Transverse colon (tissue), 4 donors: ENCODE measurements around the gene BRD3OS.

Experiments
- CTCF ChIP-seq, 5 experiments: fragments of 200-600 bp in 3 of 5; fragments of 450-650 bp in 2 of 5; sonication (generic) in 3 of 5; IDR thresholded peaks; 1 replicate in 2 of 5; 2 replicates in 3 of 5; pipeline ENCODE4 v1.5.1; 2016 to 2017; ENCODE audit warnings: antibody characterized with exemption in 5 of 5, inconsistent platforms in 3 of 5, mild to moderate bottlenecking in 2 of 5, moderate library complexity in 1 of 5
- EP300 ChIP-seq: sonication (generic); formaldehyde crosslinking; IDR thresholded peaks from one replicate; pipeline ENCODE4 v1.6.1; 2017; ENCODE audit warnings: antibody characterized with exemption, low read depth
- POLR2A ChIP-seq: fragments of 450-650 bp; IDR thresholded peaks from one replicate; pipeline ENCODE4 v1.6.1; 2016; ENCODE audit warnings: antibody characterized with exemption, mild to moderate bottlenecking, moderate library complexity
- POLR2AphosphoS5 ChIP-seq, 3 donors: sonication (generic); formaldehyde crosslinking; IDR thresholded peaks; one replicate each; pipeline ENCODE4 v1.6.1; 2016; ENCODE audit warnings: antibody characterized with exemption in 3 of 3

DNA sequence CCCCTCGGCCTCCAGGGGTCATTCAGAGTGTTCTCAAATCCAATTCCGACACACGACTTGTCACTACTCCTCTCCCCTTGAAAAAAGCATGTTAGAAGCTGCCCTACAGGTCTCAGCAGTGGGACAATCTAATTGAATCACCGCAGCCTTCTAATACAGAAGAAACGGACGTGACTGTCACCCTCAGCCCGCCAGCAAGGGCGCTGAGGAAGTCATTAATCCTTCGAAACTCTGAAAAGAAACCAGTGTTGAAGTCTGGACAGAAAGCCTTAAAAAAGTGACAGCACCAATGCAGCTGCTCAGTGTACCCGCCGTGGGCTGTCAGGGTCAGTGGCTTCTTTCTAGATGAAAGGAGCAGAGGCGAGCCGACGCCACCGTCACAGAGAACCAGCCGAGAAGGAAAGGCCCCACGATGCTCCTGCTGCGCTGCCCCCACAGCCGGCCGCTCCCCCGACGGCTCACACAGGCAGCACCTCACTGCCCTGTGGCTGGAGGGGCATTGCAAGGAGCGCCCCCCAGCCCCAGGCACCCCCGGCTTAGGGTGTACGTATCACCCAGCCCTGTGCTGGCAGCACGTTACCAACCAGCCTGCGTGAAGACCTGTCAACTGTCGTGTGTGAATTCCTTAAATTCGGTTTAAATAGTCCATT is 5.7 kb downstream of the BRD3OS start:
- TF ChIP-seq CTCF (IDR thresholded peaks at IDR 0.05), result no peak
- no peak for TF ChIP-seq POLR2A
- TF ChIP-seq EP300, result no peak
- no peak for TF ChIP-seq POLR2AphosphoS5 (IDR thresholded peaks at IDR 0.05)
